Effector memory CD8-positive, alpha-beta T cell (primary cell): ENCODE data around the gene ACTR6.
"Not testable (repeated sequence)": the region's sequence is repeated elsewhere in the genome, so short reads cannot be mapped to it uniquely, and the experiment has no call there.

Source experiments
- ATAC-seq: fragments of 150-1000 bp; cut with Tn5 transposase; replicated peaks from 2 replicates; pipeline ENCODE4 v1.10.0; 2021; ENCODE audit warnings: mild to moderate bottlenecking, moderate library complexity
- DNase-seq, 3 experiments: peaks; one replicate each; pipeline ENCODE4 v3.0.0; 2021
- H3K27ac Mint-ChIP-seq, 2 donors: one replicate each; pipeline ENCODE4 v1.8.0; 2022; ENCODE audit warnings: mild to moderate bottlenecking in 2 of 2, mixed read lengths in 2 of 2, moderate library complexity in 2 of 2
- H3K27me3 Mint-ChIP-seq, 2 donors: one replicate each; pipeline ENCODE4 v1.8.0; 2022; ENCODE audit warnings: mixed read lengths in 2 of 2
- H3K36me3 Mint-ChIP-seq: one replicate; pipeline ENCODE4 v1.8.0; 2022; ENCODE audit warnings: mild to moderate bottlenecking, moderate library complexity, mixed read lengths; ENCODE audit not compliant: insufficient read depth
- H3K4me1 Mint-ChIP-seq, 2 donors: one replicate each; pipeline ENCODE4 v1.8.0; 2022; ENCODE audit warnings: low read depth in 2 of 2, mixed read lengths in 2 of 2
- H3K4me3 Mint-ChIP-seq, 2 donors: one replicate each; pipeline ENCODE4 v1.8.0; 2022; ENCODE audit warnings: mild to moderate bottlenecking in 2 of 2, mixed read lengths in 2 of 2, moderate library complexity in 2 of 2
- H3K9me3 Mint-ChIP-seq, 2 donors: one replicate each; pipeline ENCODE4 v1.8.0; 2022; ENCODE audit warnings: mixed read lengths in 2 of 2

The ACTR6 gene

DNA sequence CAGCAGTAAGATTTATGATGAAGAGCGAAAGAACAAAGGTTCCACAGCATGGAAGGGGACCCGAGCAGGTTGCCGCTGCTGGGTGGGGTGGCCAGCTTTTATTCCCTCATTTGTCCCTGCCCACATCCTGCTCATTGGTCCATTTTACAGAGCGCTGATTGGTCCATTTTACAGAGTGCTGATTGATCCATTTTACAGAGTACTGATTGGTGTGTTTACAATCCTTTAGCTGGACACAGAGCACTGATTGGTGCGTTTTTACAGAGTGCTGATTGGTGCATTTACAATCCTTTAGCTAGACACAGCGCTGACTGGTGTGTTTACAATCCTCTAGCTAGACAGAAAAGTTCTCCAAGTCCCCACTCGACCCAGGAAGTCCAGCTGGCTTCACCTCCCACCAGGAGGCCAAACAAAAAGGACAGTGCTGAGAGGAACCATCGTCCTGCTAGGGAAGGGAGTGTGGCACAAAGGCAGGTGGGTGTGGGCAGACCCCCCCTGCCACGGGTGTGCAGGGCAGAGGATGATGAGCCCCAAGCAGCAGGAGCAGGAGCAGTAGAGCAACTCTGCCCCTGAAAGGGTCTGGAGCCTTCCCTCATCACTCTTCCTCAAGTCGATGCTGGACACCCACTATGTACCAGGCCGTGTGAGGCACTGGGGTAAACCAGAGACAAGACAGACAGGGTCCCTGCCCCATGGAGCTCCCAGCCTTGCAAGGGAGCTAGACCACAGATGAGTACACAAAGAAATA lies 11.6 kb upstream of the ACTR6 start:
- not testable (repeated sequence) for H3K36me3 Mint-ChIP-seq, ATAC-seq, H3K4me3 Mint-ChIP-seq, H3K27me3 Mint-ChIP-seq, H3K9me3 Mint-ChIP-seq, H3K4me1 Mint-ChIP-seq, DNase-seq, H3K27ac Mint-ChIP-seq

DNA sequence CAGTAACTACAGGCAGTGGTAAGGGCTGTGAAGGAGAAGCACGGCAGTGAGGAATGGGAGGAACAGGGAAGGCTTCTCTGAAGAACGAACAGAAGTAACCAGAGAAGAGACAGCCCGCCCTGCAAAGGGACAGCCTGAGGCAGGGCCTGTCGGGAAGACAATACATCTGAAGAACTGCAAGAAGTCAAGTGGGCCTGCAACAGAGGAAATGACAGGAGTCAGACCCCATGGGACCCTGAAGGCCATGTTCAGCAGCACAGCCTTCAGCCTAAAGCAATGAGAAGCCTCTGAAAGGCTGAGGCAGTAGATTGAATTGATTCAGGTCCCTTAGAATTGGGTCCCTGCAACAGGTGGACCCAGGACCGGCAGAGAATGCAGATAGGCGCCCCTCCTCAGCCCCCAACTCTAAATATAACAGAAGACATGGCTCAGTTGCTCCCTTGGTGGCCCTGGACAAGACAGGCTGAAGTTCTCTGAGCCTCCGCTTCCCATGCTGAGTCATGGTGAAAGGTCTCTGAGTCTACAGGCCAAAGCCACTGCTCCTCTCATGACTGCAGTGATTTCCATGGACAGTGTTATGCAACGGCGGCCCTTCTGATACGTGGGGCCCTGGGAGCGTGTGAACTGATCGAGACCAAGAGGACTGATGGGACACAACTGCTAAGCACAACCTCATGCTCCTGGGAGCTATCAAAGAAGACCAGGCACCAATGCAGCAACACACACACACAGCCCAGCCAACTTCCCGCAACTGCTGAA lies 10.8 kb upstream of the ACTR6 start:
- Mint-ChIP-seq H3K27me3 (no peaks in the 10 kb centered on the region), H3K27ac (no peak overlapping the region), H3K36me3 (no peaks in the 10 kb centered on the region), H3K4me1 (peaks cover 1 to 4% of the 10 kb centered on the region in 2 donors), H3K9me3 (peaks cover 0 to 2% of the 10 kb centered on the region in 2 donors), H3K4me3 (no peak overlapping the region)
- ATAC-seq = no peak
- no peak for DNase-seq

DNA sequence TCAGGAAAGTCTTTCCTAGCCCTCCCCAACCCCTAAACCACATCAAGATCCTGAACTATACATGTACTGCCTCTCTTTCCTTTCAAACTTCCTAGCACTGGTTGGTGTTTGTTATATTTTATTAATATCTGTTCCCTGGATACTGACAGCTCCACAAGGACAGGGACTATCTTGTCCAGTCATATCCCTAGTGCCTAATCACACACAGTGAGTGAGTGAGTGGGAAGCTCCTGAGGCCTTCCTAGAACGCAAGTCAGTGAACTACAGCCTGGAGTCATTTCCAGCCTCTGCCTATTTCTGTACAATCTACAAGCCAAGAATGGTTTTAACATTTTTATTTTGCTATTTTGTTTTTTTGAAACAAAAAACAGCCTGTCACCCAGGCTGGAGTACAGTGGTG lies 7.5 kb upstream of the ACTR6 start:
- ATAC-seq = no peak
- Mint-ChIP-seq H3K27me3 (no peaks in the 10 kb centered on the region), H3K4me3 (no peak overlapping the region), H3K36me3 (no peaks in the 10 kb centered on the region), H3K4me1 (peaks cover 1 to 8% of the 10 kb centered on the region in 2 donors), H3K9me3 (peaks cover 0 to 2% of the 10 kb centered on the region in 2 donors), H3K27ac (peak overlapping the region in 1 of 2 donors; percentile 24)
- DNase-seq = no peak

DNA sequence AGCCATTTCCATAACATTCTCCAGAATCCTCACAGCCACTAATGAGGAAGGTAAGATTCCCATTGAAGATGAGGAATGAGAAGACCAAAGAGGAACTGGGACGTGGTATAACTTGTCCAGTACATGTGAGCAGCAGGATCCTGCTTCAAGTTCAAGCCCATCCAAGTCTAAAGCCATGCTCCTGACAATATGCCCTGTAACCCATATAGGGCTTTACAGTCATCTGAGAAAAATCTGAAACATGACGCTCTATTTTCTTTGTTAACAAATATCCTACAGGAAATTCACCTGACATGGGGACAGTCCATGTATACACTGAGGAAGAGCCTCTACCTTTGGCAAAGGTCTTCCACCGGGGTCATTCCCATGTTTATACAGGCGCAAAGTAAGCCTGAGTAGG lies 3.1 kb upstream of the ACTR6 start:
- H3K9me3 Mint-ChIP-seq = peaks cover 0 to 2% of the 10 kb centered on the region in 2 donors
- peaks cover 19 to 20% of the 10 kb centered on the region in 2 donors for H3K4me1 Mint-ChIP-seq
- no peaks in the 10 kb centered on the region for H3K27me3 Mint-ChIP-seq
- peak overlapping the region in 1 of 2 donors; percentile 23 for H3K4me3 Mint-ChIP-seq
- H3K36me3 Mint-ChIP-seq = peaks cover 25% of the 10 kb centered on the region
- ATAC-seq (no peak), DNase-seq (no peak)
- H3K27ac Mint-ChIP-seq = peak overlapping the region in 1 of 2 donors; percentile 23

DNA sequence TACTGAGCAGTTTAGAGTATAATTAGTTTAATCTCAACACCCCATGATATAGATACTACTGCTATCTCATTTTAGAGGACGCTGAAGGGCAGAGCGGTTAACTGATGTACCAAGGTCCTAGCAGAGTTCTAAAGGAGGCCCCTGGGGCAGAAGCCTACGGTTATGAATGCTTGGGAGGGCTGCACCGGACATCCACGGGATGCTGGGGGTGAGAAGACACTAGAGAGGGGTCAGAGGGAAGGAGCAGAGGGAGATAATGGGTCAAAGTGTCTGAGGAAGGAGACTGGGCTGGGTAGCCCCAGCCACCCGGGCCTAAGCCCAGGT lies 1.6 kb upstream of the ACTR6 start:
- Mint-ChIP-seq H3K4me3 (peak overlapping the region; percentile 94 to 98), H3K36me3 (peaks cover 32% of the 10 kb centered on the region)

DNA sequence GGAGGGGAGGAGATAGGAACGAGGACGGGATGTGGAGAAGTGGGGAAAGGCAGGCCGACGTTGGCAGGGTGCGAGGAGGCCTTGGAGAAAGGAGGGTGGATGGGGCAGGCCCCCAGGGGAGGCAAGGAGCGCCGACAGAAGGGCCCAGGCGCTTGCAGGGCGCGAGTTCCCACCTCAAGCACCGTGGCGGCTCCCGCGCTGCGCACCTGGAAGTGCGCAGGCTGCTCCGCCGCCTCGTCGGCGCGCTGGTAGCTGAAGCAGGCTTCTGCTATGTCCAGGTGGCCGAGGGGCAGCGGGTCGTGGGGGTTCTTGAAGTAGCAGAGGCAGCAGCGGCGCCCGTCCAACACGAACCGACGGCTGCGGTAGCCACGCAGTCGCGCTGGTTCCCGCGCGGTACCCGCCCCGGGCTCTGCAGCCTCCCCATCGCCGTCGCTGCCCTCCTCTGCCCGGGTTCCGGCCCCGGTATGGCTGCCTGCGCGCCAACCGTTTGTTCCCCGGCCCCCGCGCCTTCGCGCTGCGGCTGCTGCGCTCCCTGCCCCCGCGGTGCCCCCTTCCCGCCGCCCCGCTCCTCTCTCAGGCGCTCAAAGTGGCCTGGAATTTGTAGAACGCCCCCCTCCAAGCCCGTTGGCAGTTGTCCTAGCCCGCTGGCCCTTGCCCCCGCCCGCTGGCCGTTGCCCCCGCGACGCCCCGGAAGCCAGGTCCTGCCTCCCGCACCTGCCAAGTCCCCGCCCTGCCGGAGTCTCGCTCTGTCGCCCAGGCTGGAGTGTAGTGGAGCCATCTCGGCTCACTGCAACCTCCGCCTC lies 1.1 kb upstream of the ACTR6 start:
- DNase-seq = peak; percentile 72 to 75 (median 72)
- Mint-ChIP-seq H3K36me3 (peaks cover 32% of the 10 kb centered on the region), H3K4me3 (peak overlapping the region; percentile 94 to 98)

More for the DNA sequence above, 1.6 kb upstream of the ACTR6 start:
- H3K9me3 Mint-ChIP-seq = peaks cover 0 to 2% of the 10 kb centered on the region in 2 donors
- no peak for DNase-seq
- H3K4me1 Mint-ChIP-seq = peaks cover 20 to 29% of the 10 kb centered on the region in 2 donors
- peak overlapping the region; percentile 98 to 99 for H3K27ac Mint-ChIP-seq
- ATAC-seq = no peak
- no peaks in the 10 kb centered on the region for H3K27me3 Mint-ChIP-seq

DNA sequence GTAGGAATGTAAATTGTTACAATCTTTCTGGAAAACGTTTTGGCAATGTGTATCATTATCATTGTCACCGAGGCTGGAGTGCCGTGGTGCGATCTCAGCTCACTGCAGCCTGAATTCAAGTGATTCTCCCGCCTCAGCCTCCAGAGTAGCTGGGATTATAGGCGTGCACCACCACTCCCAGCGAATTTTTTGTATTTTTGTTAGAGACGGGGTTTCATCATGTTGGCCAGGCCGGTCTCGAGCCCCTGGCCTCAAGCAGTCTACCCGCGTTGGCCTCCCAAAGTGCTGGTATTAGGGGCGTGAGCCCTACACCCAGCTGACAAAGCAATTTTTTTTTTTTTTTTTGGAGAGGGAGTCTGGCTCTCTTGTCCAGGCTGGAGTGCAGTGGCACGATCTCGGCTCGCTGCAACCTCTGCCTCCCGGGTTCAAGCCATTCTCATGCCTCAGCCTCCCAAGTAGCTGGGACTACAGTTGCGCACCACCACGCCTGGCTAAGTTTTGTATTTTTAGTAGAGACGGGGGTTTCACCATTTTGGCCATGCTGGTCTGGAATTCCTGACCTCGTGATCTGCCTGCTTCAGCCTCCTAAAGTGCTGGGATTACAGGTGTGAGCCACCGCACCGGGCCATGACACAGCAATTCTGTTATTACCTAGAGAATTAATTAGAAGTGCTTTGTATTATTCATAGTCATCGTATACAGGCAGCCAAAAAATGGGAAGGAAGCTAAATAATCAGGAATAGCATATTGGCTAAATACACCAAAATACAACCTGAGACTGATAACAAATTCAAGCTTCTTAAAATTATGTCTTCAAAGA lies 1.2 kb downstream of the ACTR6 start:
- peak overlapping the region; percentile 98 to 99 for H3K27ac Mint-ChIP-seq
- DNase-seq (no peak), ATAC-seq (no peak)
- no peaks in the 10 kb centered on the region for H3K27me3 Mint-ChIP-seq
- H3K9me3 Mint-ChIP-seq = no peaks in the 10 kb centered on the region
- peaks cover 20 to 24% of the 10 kb centered on the region in 2 donors for H3K4me1 Mint-ChIP-seq
- H3K4me3 Mint-ChIP-seq = peak overlapping the region; percentile 94 to 98
- H3K36me3 Mint-ChIP-seq = peaks cover 48% of the 10 kb centered on the region

More for the DNA sequence above, 1.1 kb upstream of the ACTR6 start:
- peaks cover 20 to 24% of the 10 kb centered on the region in 2 donors for H3K4me1 Mint-ChIP-seq
- H3K27me3 Mint-ChIP-seq = no peaks in the 10 kb centered on the region
- peak overlapping the region; percentile 98 to 99 for H3K27ac Mint-ChIP-seq
- H3K9me3 Mint-ChIP-seq = no peaks in the 10 kb centered on the region
- peak; percentile 65 for ATAC-seq

DNA sequence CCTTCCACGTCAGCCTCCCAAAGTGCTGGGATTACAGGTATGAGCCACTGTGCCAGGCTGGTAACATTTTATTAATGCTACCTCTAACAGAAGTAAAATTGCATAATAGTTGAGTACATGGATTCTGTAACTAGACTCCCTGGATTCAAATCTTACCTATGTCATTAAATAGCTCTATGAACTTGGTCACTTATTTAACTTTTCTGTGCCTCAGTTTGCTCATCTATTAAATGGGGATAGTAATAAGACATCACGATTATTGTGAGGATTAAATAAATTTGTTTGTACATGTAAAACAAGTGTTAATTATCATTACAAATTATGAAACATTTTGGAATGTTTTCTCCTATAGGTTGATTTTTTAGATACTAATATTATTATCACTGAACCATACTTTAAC lies 6.7 kb downstream of the ACTR6 start:
- H3K4me3 Mint-ChIP-seq = no peak overlapping the region
- H3K27me3 Mint-ChIP-seq = no peaks in the 10 kb centered on the region
- no peak overlapping the region for H3K27ac Mint-ChIP-seq
- ATAC-seq (no peak), DNase-seq (no peak)
- no peaks in the 10 kb centered on the region for H3K9me3 Mint-ChIP-seq
- H3K36me3 Mint-ChIP-seq = peaks cover 72% of the 10 kb centered on the region
- peaks cover 0 to 11% of the 10 kb centered on the region in 2 donors for H3K4me1 Mint-ChIP-seq

DNA sequence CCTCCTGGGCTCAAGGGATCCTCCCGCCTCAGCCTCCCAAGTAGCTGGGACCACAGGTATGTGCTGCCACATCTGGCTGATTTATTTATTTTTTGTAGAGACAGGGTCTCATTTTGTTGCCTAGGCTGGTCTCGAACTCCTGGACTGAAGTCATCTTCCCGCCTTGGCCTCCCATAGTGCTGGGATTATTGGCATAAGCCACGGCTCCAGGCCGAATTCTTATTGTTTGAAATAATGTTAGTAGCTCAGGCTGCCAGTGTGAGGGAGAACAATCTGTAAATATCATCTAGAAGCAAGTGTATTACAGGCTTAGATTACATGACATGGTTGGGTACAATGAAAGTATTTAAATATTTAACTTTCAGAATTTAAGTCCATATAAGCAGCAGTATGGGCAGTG lies 8.2 kb downstream of the ACTR6 start:
- no peak overlapping the region for H3K27ac Mint-ChIP-seq
- H3K4me3 Mint-ChIP-seq = no peak overlapping the region
- no peak for ATAC-seq
- H3K36me3 Mint-ChIP-seq = peaks cover 78% of the 10 kb centered on the region
- H3K4me1 Mint-ChIP-seq = no peaks in the 10 kb centered on the region
- no peak for DNase-seq
- H3K9me3 Mint-ChIP-seq = no peaks in the 10 kb centered on the region
- H3K27me3 Mint-ChIP-seq = no peaks in the 10 kb centered on the region

DNA sequence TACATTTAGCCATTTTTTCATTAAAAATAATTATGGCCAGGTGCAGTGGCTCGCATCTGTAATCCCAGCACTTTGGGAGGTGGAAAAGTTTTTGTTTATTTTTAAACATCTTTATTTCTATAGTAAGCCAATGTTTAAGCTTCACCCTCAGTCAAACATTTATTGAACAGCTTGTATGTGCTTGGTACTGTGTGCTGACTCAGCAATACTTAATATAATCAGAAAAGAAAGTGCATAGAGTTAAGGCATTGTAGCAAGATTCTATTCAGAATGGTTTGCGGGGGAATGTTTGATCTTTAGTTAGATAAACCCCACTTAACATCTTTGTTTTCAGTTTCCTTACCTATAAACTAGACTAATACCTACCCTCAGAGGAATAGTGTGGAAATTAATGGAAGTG lies 11.1 kb downstream of the ACTR6 start:
- ATAC-seq (no peak), DNase-seq (no peak)
- Mint-ChIP-seq H3K27ac (no peak overlapping the region), H3K4me3 (no peak overlapping the region), H3K9me3 (no peaks in the 10 kb centered on the region), H3K4me1 (no peaks in the 10 kb centered on the region), H3K27me3 (no peaks in the 10 kb centered on the region), H3K36me3 (peaks cover 82% of the 10 kb centered on the region)

DNA sequence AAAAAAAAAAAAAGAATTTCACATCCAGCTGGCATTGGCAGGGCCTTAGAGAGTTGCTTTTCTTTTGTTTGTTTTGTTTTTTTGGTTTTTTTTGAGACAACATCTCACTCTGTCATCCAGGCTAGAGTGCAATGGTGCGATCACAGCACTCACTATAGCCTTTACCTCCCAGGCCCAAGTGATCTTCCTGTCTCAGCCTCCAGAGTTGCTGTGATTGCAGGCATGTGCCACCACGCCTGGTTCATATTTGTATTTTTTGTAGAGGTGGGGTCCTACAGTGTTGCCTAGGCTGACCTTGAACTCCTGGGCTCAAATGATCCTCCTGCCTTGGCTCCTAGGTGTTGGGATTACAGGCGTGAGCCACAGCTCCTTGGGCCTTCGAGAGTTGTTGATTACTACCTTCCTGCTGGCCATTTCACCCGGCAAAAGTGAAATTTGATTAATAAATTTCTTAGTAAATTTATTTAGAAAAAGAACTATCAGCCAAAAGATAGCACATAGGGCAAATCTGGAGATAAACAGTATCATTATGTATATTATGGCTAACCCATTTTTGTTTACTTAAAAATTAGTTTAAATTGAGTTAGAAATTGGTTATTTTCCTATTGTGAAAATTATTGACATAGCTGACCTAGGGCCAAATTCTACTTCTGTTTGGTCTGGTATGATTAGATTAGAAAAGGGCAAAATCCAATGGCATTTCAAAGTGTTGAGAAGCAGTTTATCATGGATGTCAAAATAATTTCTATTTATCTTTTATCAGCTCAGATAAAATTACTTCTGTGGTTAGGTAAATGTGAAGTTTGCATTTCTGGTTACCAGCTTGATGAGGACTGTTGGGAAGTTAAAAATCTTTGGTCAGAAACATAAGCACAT lies 12.6 kb downstream of the ACTR6 start:
- H3K27ac Mint-ChIP-seq = peak overlapping the region in 1 of 2 donors; percentile 73
- H3K27me3 Mint-ChIP-seq = no peaks in the 10 kb centered on the region
- no peak overlapping the region for H3K4me3 Mint-ChIP-seq
- no peaks in the 10 kb centered on the region for H3K9me3 Mint-ChIP-seq
- H3K36me3 Mint-ChIP-seq = peaks cover 80% of the 10 kb centered on the region
- no peak for DNase-seq
- ATAC-seq = no peak
- no peaks in the 10 kb centered on the region for H3K4me1 Mint-ChIP-seq

DNA sequence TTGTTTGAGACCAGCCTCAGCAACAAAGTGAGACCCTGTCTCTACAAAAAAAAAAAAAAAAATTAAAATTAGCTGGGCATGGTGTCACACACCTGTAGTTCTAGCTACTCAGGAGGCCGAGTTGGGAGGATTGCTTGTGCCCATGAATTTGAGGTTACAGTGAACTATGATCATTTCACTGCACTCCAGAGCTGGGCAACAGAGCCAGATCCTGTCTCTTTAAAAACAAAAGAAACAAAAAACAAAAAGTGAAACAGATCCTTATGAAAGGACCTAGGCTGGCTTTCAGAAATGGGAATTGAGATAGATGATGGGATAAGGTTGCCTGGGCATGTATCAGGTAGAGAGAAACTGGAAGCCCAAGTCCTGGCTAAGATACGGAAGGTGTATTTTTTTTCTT lies 13.9 kb downstream of the ACTR6 start:
- H3K4me1 Mint-ChIP-seq = no peaks in the 10 kb centered on the region
- H3K4me3 Mint-ChIP-seq = no peak overlapping the region
- no peaks in the 10 kb centered on the region for H3K9me3 Mint-ChIP-seq
- H3K27me3 Mint-ChIP-seq = no peaks in the 10 kb centered on the region
- peaks cover 78% of the 10 kb centered on the region for H3K36me3 Mint-ChIP-seq
- H3K27ac Mint-ChIP-seq = no peak overlapping the region
- DNase-seq = no peak
- no peak for ATAC-seq
